Endometrial microvascular endothelial cells (primary cell): ENCODE data around the gene B2M. TPM values are rescaled to one million over a fixed set of nuclear protein-coding genes. Genes with fewer than 3 reads are reported as not detected.
"Not testable (repeated sequence)": the region's sequence is repeated elsewhere in the genome, so short reads cannot be mapped to it uniquely, and the experiment has no call there.

Experiments used
- in situ Hi-C: cut with HindIII; loops from 2 replicates; pipeline ENCODE4 v1.10.0; 2017; ENCODE audit warnings: low sequenced_read_pairs, low pct_unique_long_range_greater_than_20kb; ENCODE audit errors: inconsistent ontology term
- total RNA-seq: library from RNA; depleted of rRNA; stranded (reverse); fragments of >200 nt; gene quantifications from one replicate; pipeline ENCODE4 v1.2.3, GENCODE V29; 2015; ENCODE audit errors: inconsistent ontology term

Gene B2M
- total RNA-seq, 1 donor from 2014 or later: 4,064 TPM

DNA sequence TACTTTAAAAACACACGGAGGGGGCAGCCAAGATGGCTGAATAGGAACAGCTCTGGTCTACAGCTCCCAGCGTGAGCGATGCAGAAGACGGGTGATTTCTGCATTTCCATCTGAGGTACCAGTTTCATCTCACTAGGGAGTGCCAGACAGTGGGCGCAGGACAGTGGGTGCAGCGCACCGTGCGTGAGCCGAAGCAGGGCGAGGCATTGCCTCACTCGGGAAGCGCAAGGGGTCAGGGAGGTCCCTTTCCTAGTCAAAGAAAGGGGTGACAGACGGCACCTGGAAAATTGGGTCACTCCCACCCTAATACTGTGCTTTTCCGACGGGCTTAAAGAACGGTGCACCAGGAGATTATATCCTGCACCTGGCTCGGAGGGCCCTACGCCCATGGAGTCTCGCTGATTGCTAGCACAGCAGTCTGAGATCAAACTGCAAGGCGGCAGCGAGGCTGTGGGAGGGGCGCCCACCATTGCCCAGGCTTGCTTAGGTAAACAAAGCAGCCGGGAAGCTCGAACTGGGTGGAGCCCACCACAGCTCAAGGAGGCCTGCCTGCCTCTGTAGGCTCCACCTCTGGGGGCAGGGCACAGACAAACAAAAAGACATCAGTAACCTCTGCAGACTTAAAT is 28.0 kb downstream of the B2M start:
- in situ Hi-C loops: loop anchor here (10.0 kb wide), 1 partner anchor 75 kb away; the partner anchor contains the start of gene SPG11

DNA sequence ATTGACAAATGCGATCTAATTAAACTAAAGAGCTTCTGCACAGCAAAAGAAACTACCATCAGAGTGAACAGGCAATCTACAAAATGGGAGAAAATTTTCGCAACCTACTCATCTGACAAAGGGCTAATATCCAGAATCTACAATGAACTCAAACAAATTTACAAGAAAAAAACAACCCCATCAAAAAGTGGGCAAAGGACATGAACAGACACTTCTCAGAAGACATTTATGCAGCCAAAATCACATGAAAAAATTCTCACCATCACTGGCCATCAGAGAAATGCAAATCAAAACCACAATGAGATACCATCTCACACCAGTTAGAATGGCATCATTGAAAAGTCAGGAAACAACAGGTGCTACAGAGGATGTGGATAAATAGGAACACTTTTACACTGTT is 32.1 kb downstream of the B2M start:
- in situ Hi-C loops: not testable (repeated sequence)

DNA sequence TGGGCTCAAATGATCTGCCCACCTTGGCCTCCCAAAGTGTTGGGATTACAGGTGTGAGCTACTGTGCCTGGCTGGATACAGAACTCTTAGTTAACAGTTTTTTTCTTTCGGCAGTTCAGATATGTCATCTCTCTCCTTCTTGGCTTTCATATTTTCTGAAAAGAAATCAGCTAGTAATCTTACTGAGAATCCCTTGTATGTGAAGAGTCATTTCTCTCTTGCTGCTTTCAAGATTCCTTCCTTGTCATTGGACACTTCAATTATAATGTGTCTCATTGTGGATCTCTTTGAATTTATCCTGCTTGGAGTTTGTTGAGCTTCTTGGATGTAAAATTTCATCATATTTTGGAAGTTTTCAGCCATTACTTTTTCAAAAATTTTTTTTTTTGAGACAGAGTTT is 42.0 kb downstream of the B2M start:
- in situ Hi-C loops: no loop called here

DNA sequence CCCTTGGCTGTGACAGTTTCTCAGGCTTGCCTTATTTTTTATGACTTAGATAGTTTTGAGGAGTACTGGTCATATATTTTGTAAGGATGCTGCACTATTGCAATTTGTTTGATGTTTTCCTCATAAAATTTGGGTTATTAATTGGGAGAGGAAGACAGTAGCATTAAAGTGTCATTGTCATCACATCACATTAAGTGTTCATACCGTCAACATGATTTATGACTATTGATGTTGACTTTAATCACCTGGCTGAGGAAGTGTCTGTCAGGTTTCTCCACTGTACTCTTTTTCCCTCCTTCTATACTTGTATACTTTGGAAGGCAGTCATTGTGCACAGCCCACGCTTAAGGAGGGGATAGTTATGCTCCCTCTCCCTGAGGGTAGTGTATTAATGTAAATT is 51.9 kb downstream of the B2M start:
- in situ Hi-C loops: no loop called here

DNA sequence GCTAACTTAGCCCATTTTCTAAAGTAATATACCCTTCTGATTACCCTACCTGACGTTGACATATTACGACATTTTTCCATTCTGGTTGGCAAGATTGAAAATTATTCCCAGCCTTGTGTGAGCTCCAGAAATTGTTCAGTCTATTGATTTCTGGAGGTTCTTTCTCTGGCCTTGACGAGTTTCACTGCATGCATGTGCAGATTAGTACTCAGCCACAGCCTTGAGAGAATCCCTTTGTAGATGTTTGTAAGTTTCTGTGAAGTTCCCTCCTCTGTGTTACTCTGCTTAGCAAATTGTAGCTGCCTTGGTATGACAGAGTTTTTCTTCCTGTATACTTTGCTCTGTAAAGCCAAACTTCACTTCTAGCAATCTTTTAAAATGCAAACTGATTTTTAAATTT is 52.5 kb downstream of the B2M start:
- in situ Hi-C loops: no loop called here

DNA sequence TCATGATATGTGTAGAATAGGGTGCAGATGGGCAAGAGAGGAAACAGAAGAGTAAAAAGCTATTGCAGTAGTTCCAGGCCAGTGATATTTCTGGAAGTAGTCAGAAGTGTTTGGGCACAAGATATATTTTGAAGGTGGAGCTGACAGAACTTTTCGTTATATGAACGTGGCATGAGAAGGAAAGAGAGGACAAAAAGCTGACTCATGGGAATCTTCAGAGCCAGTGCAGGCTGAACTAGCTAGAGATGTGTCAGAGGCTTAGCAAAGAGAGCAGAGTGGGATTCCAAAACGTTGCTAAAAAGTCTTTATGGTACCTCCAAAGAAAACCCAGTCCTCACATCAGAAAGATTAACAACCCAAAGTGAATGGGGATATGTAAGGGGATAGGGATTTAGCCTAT is 53.7 kb downstream of the B2M start:
- in situ Hi-C loops: no loop called here

Other genes with a start within 250 kb of the B2M start
- 98.8 TPM for gene EIF3J, start 174.4 kb upstream of the B2M start, total RNA-seq
- gene SPG11, start 47.9 kb upstream of the B2M start, total RNA-seq: 19.8 TPM
- gene PATL2, start 194 bp upstream of the B2M start, total RNA-seq: not detected
- gene TRIM69, start 25.0 kb downstream of the B2M start, total RNA-seq: 21.7 TPM
- not detected for gene TERB2, start 245.2 kb downstream of the B2M start, total RNA-seq